GM13977 (cell line): ENCODE results near the gene PRM2.

ENCODE experiments used
- DNase-seq: peaks from one replicate; pipeline ENCODE4 v3.0.0; 2012; ENCODE audit warnings: low spot score
- CTCF ChIP-seq: IDR thresholded peaks from 2 replicates; pipeline ENCODE4 v1.5.1; 2012; ENCODE audit warnings: mild to moderate bottlenecking, control low read depth; ENCODE audit not compliant: insufficient read depth; ENCODE audit errors: extremely low read depth, missing control alignments
- in situ Hi-C: fragments of 300-500 bp; cut with MboI; formaldehyde crosslinking; loops from one replicate; pipeline ENCODE4 v1.12.0; 2022; ENCODE audit warnings: low sequenced_read_pairs, low pct_unique_long_range_greater_than_20kb, mixed read lengths, inconsistent platforms; ENCODE audit not compliant: unreplicated experiment

PRM2 gene

GRCh38 chr16:11242658-11243057 is 33.6 kb downstream of the PRM2 start:
- TF ChIP-seq CTCF = no peak
- in situ Hi-C loops = no loop called here
- no peak for DNase-seq

- in situ Hi-C loops = no loop called here
- DNase-seq = no peak
- TF ChIP-seq CTCF = no peak
Observed at GRCh38 chr16:11241480-11242204, 34.6 kb downstream of the PRM2 start.

GRCh38 chr16:11240636-11241473 is 35.4 kb downstream of the PRM2 start:
- DNase-seq = no peak
- TF ChIP-seq CTCF = no peak
- in situ Hi-C loops = no loop called here

- in situ Hi-C loops = no loop called here
- DNase-seq = no peak
Observed at GRCh38 chr16:11239644-11240632, 36.3 kb downstream of the PRM2 start.

GRCh38 chr16:11238272-11239202 is 37.7 kb downstream of the PRM2 start:
- in situ Hi-C loops = no loop called here
- no peak for DNase-seq
- TF ChIP-seq CTCF = no peak

More at GRCh38 chr16:11239644-11240632, 36.3 kb downstream of the PRM2 start:
- no peak for TF ChIP-seq CTCF
